Panc1 (cell line): Measurements from ENCODE around the gene MACO1.

ENCODE experiments used
- CTCF ChIP-seq: fragments of 450-650 bp; IDR thresholded peaks from 2 replicates; pipeline ENCODE4 v1.5.1; 2017; ENCODE audit warnings: mild to moderate bottlenecking
- POLR2AphosphoS5 ChIP-seq: IDR thresholded peaks from 2 replicates; pipeline ENCODE4 v1.6.1; 2012; ENCODE audit warnings: mild to moderate bottlenecking, low read depth, low read length, moderate library complexity
- REST ChIP-seq, 2 experiments: IDR thresholded peaks; 2 replicates each; pipeline ENCODE4 v1.6.1; 2011 to 2012; ENCODE audit warnings: low read depth in 2 of 2, control low read depth in 1 of 2, low read length in 1 of 2, mild to moderate bottlenecking in 1 of 2, moderate library complexity in 1 of 2; ENCODE audit not compliant: insufficient read depth in 1 of 2
- SIN3A ChIP-seq: IDR thresholded peaks from 2 replicates; pipeline ENCODE4 v1.6.1; 2012; ENCODE audit warnings: low read depth, mild to moderate bottlenecking, low read length, moderate library complexity, borderline replicate concordance; ENCODE audit not compliant: insufficient read depth
- TCF7L2 ChIP-seq: IDR thresholded peaks from 2 replicates; pipeline ENCODE4 v1.6.1; 2011; ENCODE audit warnings: mild to moderate bottlenecking, low read depth, low read length, inconsistent platforms

GRCh38 chr1:25460020-25460419 is 29.3 kb downstream of the MACO1 start:
- TF ChIP-seq SIN3A: no peak
- TF ChIP-seq CTCF: no peak
- no peak for TF ChIP-seq POLR2AphosphoS5
- TF ChIP-seq REST (IDR thresholded peaks at IDR 0.05; ENCODE audit: insufficient read depth in 1 of 2, low read depth in 2 of 2, low read length in 1 of 2): no peak
- TF ChIP-seq TCF7L2: no peak
